Measurements from ENCODE around the gene BTBD9. TPM values are rescaled to one million over a fixed set of nuclear protein-coding genes. Genes with fewer than 3 reads are reported as not detected.
A peak's percentile ranks its signal among the peaks of the same experiment; 100 is the strongest.

BTBD9 gene
- total RNA-seq, 1 donor from 2014 or later, result 18.1 TPM

DNA sequence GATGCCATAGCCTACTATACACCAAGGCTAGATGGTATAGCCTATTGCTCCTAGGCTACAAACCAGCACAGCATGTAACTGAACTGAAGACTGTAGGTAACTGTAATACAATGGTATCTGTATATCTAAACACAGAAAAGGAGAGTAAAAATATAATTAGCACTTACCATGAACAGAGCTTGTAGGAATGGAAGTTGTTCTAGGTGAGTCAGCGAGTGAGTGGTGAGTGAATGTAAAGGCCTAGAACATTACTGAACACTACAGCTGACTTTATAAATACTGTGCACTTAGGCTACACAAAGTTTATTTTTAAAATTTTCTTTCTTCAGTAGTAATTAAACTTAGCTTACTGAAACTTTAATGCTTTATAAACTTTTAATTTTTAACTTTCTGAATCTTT is 129.5 kb downstream of the BTBD9 start:
- no peak for DNase-seq (ENCODE audit: extremely low spot score, unreplicated experiment)
- H3K4me3 Mint-ChIP-seq (ENCODE audit: unreplicated experiment), result no peak overlapping the region
- peak overlapping the region; percentile 0 for H3K27ac Mint-ChIP-seq (ENCODE audit: unreplicated experiment)
- peaks cover 3% of the 10 kb centered on the region for H3K4me1 Mint-ChIP-seq (ENCODE audit: unreplicated experiment)
- TF ChIP-seq, protein P1, sequence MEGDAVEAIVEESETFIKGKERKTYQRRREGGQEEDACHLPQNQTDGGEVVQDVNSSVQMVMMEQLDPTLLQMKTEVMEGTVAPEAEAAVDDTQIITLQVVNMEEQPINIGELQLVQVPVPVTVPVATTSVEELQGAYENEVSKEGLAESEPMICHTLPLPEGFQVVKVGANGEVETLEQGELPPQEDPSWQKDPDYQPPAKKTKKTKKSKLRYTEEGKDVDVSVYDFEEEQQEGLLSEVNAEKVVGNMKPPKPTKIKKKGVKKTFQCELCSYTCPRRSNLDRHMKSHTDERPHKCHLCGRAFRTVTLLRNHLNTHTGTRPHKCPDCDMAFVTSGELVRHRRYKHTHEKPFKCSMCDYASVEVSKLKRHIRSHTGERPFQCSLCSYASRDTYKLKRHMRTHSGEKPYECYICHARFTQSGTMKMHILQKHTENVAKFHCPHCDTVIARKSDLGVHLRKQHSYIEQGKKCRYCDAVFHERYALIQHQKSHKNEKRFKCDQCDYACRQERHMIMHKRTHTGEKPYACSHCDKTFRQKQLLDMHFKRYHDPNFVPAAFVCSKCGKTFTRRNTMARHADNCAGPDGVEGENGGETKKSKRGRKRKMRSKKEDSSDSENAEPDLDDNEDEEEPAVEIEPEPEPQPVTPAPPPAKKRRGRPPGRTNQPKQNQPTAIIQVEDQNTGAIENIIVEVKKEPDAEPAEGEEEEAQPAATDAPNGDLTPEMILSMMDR (IDR thresholded peaks at IDR 0.05), result no peak
- no peaks in the 10 kb centered on the region for H3K27me3 Mint-ChIP-seq (ENCODE audit: unreplicated experiment)
- no peaks in the 10 kb centered on the region for H3K9me3 Mint-ChIP-seq (ENCODE audit: unreplicated experiment)
- no peaks in the 10 kb centered on the region for H3K36me3 Mint-ChIP-seq (ENCODE audit: unreplicated experiment)

GRCh38 chr6:38509713-38510112 is 130.0 kb downstream of the BTBD9 start:
- Mint-ChIP-seq H3K36me3 (ENCODE audit: unreplicated experiment) (no peaks in the 10 kb centered on the region), H3K4me3 (ENCODE audit: unreplicated experiment) (no peak overlapping the region), H3K27me3 (ENCODE audit: unreplicated experiment) (no peaks in the 10 kb centered on the region), H3K27ac (ENCODE audit: unreplicated experiment) (peak overlapping the region; percentile 0), H3K4me1 (ENCODE audit: unreplicated experiment) (peaks cover 3% of the 10 kb centered on the region), H3K9me3 (ENCODE audit: unreplicated experiment) (no peaks in the 10 kb centered on the region)
- DNase-seq (ENCODE audit: extremely low spot score, unreplicated experiment), result no peak
- TF ChIP-seq, protein P1 (IDR thresholded peaks at IDR 0.05), result no peak

GRCh38 chr6:38508894-38509293 is 130.8 kb downstream of the BTBD9 start:
- Mint-ChIP-seq H3K9me3 (ENCODE audit: unreplicated experiment) (no peaks in the 10 kb centered on the region), H3K36me3 (ENCODE audit: unreplicated experiment) (no peaks in the 10 kb centered on the region), H3K27me3 (ENCODE audit: unreplicated experiment) (no peaks in the 10 kb centered on the region), H3K4me1 (ENCODE audit: unreplicated experiment) (peaks cover 3% of the 10 kb centered on the region), H3K27ac (ENCODE audit: unreplicated experiment) (no peak overlapping the region), H3K4me3 (ENCODE audit: unreplicated experiment) (no peak overlapping the region)
- TF ChIP-seq, protein P1 (IDR thresholded peaks at IDR 0.05), result no peak
- no peak for DNase-seq (ENCODE audit: extremely low spot score, unreplicated experiment)

DNA sequence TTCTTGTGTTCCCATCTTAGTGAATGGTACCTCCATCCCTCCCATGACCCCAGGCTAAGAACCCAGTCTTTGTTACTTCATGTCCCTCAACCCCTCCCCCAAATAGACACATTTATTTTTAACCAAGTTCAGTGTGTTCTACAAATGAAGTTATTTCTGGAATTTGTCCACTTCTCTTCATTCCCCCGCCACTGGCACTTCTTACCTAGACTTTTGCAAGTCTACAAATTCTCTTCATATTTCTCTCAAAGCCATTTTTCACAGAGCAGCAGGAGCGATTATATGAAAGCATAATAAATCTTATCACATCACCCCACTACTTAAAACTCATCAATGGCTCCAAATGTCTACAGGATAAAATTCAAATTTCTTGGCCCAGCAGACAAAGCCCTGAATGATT is 131.4 kb downstream of the BTBD9 start:
- Mint-ChIP-seq H3K27me3 (ENCODE audit: unreplicated experiment) (no peaks in the 10 kb centered on the region), H3K9me3 (ENCODE audit: unreplicated experiment) (no peaks in the 10 kb centered on the region), H3K36me3 (ENCODE audit: unreplicated experiment) (no peaks in the 10 kb centered on the region), H3K4me1 (ENCODE audit: unreplicated experiment) (peaks cover 3% of the 10 kb centered on the region), H3K27ac (ENCODE audit: unreplicated experiment) (no peak overlapping the region), H3K4me3 (ENCODE audit: unreplicated experiment) (no peak overlapping the region)
- TF ChIP-seq, protein P1 (IDR thresholded peaks at IDR 0.05), result no peak
- no peak for DNase-seq (ENCODE audit: extremely low spot score, unreplicated experiment)

- Mint-ChIP-seq H3K36me3 (ENCODE audit: unreplicated experiment) (no peaks in the 10 kb centered on the region), H3K27me3 (ENCODE audit: unreplicated experiment) (no peaks in the 10 kb centered on the region), H3K4me3 (ENCODE audit: unreplicated experiment) (no peak overlapping the region), H3K9me3 (ENCODE audit: unreplicated experiment) (no peaks in the 10 kb centered on the region), H3K27ac (ENCODE audit: unreplicated experiment) (no peak overlapping the region), H3K4me1 (ENCODE audit: unreplicated experiment) (peaks cover 3% of the 10 kb centered on the region)
- TF ChIP-seq, protein P1 (IDR thresholded peaks at IDR 0.05), result no peak
- DNase-seq (ENCODE audit: extremely low spot score, unreplicated experiment), result no peak
These were observed 132.6 kb downstream of the BTBD9 start for GRCh38 chr6:38507173-38507572.

Data from osteocyte (in vitro differentiated cells).